ENCODE measurements around the gene DERL3.

DERL3 gene

DNA sequence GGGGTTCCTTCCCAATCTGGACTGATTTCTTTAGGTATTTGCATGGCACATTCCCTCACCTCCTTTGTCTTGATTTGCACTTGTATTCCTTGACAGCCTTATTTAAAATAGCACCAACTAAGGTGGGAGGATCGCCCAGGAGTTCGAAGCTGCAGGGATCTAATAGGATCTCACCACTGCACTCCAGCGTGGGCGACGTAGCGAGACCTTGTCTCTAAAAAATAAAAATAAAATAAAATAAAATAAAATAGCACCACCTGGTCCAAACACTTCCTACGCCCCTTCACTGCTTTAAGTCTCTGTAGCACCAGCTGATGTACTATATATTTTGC, 19.6 kb upstream of the DERL3 start:
- TF ChIP-seq, protein P1, sequence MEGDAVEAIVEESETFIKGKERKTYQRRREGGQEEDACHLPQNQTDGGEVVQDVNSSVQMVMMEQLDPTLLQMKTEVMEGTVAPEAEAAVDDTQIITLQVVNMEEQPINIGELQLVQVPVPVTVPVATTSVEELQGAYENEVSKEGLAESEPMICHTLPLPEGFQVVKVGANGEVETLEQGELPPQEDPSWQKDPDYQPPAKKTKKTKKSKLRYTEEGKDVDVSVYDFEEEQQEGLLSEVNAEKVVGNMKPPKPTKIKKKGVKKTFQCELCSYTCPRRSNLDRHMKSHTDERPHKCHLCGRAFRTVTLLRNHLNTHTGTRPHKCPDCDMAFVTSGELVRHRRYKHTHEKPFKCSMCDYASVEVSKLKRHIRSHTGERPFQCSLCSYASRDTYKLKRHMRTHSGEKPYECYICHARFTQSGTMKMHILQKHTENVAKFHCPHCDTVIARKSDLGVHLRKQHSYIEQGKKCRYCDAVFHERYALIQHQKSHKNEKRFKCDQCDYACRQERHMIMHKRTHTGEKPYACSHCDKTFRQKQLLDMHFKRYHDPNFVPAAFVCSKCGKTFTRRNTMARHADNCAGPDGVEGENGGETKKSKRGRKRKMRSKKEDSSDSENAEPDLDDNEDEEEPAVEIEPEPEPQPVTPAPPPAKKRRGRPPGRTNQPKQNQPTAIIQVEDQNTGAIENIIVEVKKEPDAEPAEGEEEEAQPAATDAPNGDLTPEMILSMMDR (IDR thresholded peaks at IDR 0.05; ENCODE audit: low read depth, low read length): no peak
- Histone ChIP-seq H3K9me3 (ENCODE audit: severe bottlenecking) (no peaks in the 10 kb centered on the region), H3K4me3 (ENCODE audit: low read depth, low read length) (peak overlapping the region; percentile 69), H3K27me3 (ENCODE audit: insufficient read depth, low read depth, severe bottlenecking) (no peaks in the 10 kb centered on the region), H3K36me3 (peaks cover 11% of the 10 kb centered on the region), H3K27ac (peak overlapping the region; percentile 91)
- DNase-seq: no peak

DNA sequence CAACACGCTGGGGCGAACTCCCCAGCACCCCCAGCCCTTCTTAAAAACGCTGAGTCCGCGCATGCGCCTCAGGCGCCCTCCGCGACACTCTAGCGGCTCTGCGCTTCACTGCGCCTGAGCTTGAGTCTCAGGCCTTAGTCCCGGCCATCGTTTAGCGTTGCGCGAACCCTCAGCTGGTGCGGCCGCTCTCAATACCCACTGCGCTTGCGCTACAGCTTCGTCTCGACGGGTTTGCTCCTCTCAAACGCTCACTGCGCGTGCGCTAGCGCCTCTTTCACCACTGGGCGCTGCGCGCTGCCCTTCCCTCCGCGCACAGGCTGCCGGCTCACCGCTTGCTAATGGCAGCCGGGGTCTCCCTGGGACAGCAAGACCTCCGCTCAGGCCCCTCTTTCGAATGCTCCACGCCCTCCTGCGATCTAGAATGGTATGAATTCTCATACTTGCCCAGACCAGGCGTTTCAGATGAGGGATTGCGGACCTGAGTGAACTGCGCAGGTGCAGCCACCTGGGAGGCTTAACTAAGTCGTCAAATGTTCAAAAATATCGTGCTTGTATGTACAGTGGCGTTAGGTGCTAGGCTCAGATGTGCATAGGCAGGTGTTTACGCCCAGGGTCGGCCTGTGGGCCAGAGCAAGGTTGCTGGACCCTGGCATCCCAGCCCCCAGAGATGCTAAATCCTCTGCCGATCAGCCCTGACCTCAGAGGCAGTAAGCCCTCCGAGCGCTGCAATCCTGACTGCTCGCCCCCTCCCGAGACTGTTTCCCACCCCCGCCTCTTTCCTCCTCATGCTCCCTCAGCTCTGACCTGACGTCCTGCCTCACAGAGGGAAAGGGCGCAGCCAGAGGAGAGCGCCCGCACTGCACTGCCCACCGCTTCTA, 19.0 kb upstream of the DERL3 start, which contains the start of gene SLC2A11:
SLC2A11 (plus strand) TSS at position 270 of the 878 bp plus-strand sequence; CDS start at position 395, 125 bp downstream.
- peak; percentile 98 for DNase-seq
- Histone ChIP-seq H3K27me3 (ENCODE audit: insufficient read depth, low read depth, severe bottlenecking) (no peaks in the 10 kb centered on the region), H3K36me3 (peaks cover 7% of the 10 kb centered on the region), H3K4me3 (ENCODE audit: low read depth, low read length) (peak within 1 kb of the TSS; percentile 69), H3K9me3 (ENCODE audit: severe bottlenecking) (no peaks in the 10 kb centered on the region), H3K27ac (peak within 1 kb of the TSS; percentile 91)
- TF ChIP-seq, protein P1 (IDR thresholded peaks at IDR 0.05; ENCODE audit: low read depth, low read length): peak; percentile 46

DNA sequence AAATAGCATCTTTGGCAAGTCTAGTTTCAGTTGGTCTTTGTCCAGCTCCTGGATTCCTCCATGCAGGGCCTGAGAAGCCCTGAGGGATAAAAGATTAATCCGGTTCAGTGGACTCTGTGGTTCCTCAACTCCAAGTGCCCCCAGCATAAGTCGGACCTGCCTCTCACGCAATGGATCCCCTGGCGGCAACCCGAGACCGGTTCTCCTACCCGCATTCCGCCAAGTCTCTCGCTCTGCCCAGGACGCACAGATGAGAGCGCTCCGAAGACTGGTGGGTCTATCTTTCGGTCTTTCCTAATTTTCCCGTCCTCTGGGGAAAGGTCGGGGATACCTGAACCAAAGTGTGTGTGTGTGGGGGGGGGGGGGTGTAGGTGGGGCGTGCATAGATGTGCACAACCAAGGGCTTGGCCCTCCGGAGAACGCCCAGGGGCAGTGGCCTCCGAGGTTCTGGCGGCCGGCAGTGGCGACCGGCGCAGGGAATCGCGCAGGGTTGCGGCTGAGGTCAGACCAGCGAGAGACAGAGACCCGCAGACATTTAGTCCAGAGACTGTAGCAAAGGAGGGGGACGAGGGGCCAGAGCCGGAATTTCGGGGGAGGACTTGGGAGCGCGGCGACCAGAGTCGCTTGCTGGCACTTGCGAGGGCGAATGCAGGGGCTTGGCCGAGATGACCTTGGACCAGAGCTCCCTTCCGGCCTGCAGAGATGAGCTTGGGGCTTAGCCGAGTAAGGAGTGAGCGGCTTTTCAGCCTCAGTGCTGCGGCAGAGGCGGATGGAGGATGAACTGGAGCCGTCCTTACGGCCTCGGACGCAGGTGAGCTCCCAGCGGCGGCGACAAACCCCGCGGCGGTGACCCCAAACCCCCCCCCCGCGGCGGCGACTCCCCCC, 18.2 kb upstream of the DERL3 start:
- Histone ChIP-seq H3K4me3 (ENCODE audit: low read depth, low read length) (peak overlapping the region; percentile 69), H3K9me3 (ENCODE audit: severe bottlenecking) (no peaks in the 10 kb centered on the region), H3K27ac (peak overlapping the region; percentile 91), H3K27me3 (ENCODE audit: insufficient read depth, low read depth, severe bottlenecking) (no peaks in the 10 kb centered on the region), H3K36me3 (no peaks in the 10 kb centered on the region; the same call in 1 of the 2 replicates)
- peak; percentile 78 for DNase-seq
- TF ChIP-seq, protein P1 (IDR thresholded peaks at IDR 0.05; ENCODE audit: low read depth, low read length): peak; percentile 19; the same call in 1 of the 2 replicates

DNA sequence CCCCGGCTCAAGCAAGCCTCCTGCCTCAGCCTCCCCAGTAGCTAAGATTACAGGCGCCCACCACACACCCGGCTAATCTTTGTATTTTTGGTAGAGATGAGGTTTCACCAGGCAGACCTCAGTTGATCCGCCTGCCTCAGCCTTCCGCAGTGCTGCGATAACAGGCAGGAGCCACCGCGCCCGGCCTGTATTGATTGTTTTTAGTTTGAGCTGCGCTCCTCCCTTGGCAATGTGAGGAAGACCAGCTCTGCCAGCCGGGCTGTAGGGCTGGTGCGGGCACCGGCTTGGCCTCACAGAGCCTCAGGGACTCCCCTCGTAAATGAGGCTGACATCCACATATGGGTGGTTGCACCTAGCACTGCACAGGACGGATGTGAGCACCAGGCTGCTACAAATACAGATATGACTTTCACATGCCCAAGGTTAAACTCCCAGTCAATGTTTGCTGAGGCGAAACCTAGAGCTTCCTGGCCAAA, 11.4 kb upstream of the DERL3 start:
- H3K27ac ChIP-seq: no peak overlapping the region
- H3K9me3 ChIP-seq (ENCODE audit: severe bottlenecking): no peaks in the 10 kb centered on the region
- no peaks in the 10 kb centered on the region for H3K27me3 ChIP-seq (ENCODE audit: insufficient read depth, low read depth, severe bottlenecking)
- no peak overlapping the region for H3K4me3 ChIP-seq (ENCODE audit: low read depth, low read length)
- TF ChIP-seq, protein P1 (IDR thresholded peaks at IDR 0.05; ENCODE audit: low read depth, low read length): no peak
- H3K36me3 ChIP-seq: no peaks in the 10 kb centered on the region
- DNase-seq: no peak

DNA sequence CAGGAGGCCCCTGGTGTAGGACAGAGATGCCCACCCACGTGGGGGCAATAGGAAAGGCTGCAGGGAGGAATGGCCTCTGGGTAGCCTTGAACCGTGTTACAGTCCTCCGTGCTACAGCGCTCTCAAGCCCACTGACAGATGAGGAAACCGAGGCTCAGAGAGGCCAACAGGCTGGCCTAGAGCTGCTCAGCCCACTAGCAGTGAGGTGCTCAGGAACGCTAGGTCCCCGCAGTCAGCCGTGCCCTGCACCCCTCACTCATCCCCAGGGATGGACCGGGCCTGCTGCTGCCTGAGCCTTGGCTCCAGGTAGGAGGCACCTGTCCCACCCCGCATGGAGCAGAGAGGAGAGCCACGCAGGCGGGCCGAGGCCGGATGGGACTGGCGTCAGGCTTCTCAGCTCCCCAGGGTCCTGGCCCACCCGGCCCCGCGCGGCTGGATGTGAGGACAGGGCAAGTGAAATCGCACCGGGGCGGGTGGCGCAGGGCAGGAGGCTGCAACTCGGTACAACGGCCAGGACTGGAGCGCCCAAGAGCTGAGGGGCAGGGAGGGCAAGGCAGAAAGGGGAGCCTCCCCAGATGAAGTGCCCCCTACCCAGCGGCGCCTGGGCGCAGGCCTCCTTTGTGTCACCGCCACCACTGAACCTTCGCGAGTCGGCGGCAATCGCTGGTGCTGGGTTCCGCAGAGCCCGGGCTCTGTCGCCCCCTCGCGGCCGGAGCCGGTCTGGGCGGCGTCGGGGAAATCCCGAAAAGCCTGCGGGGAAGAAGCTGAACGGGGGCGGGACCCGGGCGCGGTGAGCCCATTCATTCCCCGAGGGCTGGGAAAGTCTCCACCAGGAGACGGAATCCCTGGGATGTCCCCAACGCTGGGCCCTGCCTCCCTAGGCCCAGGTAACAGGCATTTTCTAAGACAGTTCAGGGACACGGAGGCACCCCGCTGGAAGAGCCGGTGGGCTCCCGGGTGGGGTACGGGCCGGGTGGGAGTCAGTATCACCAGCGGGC, 10.5 kb upstream of the DERL3 start:
- peak overlapping the region; percentile 77 for H3K27ac ChIP-seq
- H3K9me3 ChIP-seq (ENCODE audit: severe bottlenecking): no peaks in the 10 kb centered on the region
- TF ChIP-seq, protein P1 (IDR thresholded peaks at IDR 0.05; ENCODE audit: low read depth, low read length): peak; percentile 90
- H3K4me3 ChIP-seq (ENCODE audit: low read depth, low read length): no peak overlapping the region
- H3K36me3 ChIP-seq: no peaks in the 10 kb centered on the region
- no peaks in the 10 kb centered on the region for H3K27me3 ChIP-seq (ENCODE audit: insufficient read depth, low read depth, severe bottlenecking)
- DNase-seq: peak; percentile 92

Data from WERI-Rb-1 (cell line).